ENCODE measurements around the gene NPLOC4.

Gene NPLOC4

GRCh38 chr17:81516439-81516838 lies 120.5 kb downstream of the NPLOC4 start:
- Histone ChIP-seq H3K4me2 (ENCODE audit: insufficient read depth, low read length) (peak overlapping the region; percentile 73), H3K36me3 (ENCODE audit: insufficient read depth, low read length) (peaks cover 11% of the 10 kb centered on the region), H3K4me3 (ENCODE audit: low read depth in 1 of 2, low read length in 2 of 2) (peak overlapping the region in 1 of 2 experiments; percentile 66; a peak in 2 of 4 replicates), H3K27ac (ENCODE audit: low read length) (no peak overlapping the region), H3K9me3 (ENCODE audit: insufficient read depth, low read length, severe bottlenecking) (no peaks in the 10 kb centered on the region), H3K27me3 (ENCODE audit: insufficient read depth, low read length, poor library complexity) (no peaks in the 10 kb centered on the region), H3K4me1 (ENCODE audit: insufficient read depth, low read length) (peaks cover 23% of the 10 kb centered on the region), H3K9ac (ENCODE audit: low read depth, low read length) (peak overlapping the region; percentile 99), H3K79me2 (ENCODE audit: insufficient read depth, low read length) (peaks cover 54% of the 10 kb centered on the region), H2AFZ (ENCODE audit: low read depth, low read length) (no peak overlapping the region), H4K20me1 (ENCODE audit: insufficient read depth, low read length) (peaks cover 38% of the 10 kb centered on the region)
- ATAC-seq (ENCODE audit: insufficient read depth, low read depth) (no peak), DNase-seq (no peak)
- TF ChIP-seq EZH2 (IDR thresholded peaks at IDR 0.05; ENCODE audit: borderline replicate concordance, low read depth, low read length, severe bottlenecking) (no peak), CTCF (IDR thresholded peaks at IDR 0.05; ENCODE audit: borderline replicate concordance, extremely low read depth, low read length, poor library complexity, severe bottlenecking) (no peak)

DNA sequence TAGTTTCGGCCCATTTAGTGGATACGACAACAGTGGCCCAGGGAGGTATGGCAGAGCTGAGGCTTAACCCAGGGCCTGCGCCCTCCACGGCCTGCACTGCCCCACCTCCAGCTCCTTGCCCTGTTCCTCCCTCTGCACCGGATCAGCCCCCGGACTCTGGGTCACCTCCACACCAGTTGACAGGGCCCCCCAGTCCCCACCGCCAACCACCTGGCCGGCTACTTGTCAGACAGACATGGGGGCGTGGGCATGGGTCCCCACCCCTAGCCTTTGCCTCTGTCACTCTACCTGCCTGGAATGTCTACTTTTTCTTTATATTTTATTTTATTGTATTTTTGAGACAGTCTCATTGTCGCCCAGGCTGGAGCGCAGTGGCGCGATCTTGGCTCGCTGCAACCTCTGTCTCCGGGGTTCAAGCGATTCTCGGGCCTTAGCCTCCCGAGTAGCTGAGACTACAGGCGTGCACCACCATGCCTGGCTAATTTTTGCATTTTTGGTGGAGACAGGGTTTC lies 121.3 kb downstream of the NPLOC4 start:
- no peak overlapping the region for H2AFZ ChIP-seq (ENCODE audit: low read depth, low read length)
- H3K27me3 ChIP-seq (ENCODE audit: insufficient read depth, low read length, poor library complexity): no peaks in the 10 kb centered on the region
- DNase-seq (no peak), ATAC-seq (ENCODE audit: insufficient read depth, low read depth) (no peak)
- H3K4me1 ChIP-seq (ENCODE audit: insufficient read depth, low read length): peaks cover 25% of the 10 kb centered on the region
- peak overlapping the region; percentile 73 for H3K4me2 ChIP-seq (ENCODE audit: insufficient read depth, low read length)
- H3K9me3 ChIP-seq (ENCODE audit: insufficient read depth, low read length, severe bottlenecking): no peaks in the 10 kb centered on the region
- H3K27ac ChIP-seq (ENCODE audit: low read length): peak overlapping the region; percentile 95
- no peak for TF ChIP-seq EZH2 (IDR thresholded peaks at IDR 0.05; ENCODE audit: borderline replicate concordance, low read depth, low read length, severe bottlenecking)
- H3K36me3 ChIP-seq (ENCODE audit: insufficient read depth, low read length): peaks cover 19% of the 10 kb centered on the region
- H3K9ac ChIP-seq (ENCODE audit: low read depth, low read length): peak overlapping the region; percentile 99
- H4K20me1 ChIP-seq (ENCODE audit: insufficient read depth, low read length): peaks cover 46% of the 10 kb centered on the region
- peak overlapping the region; percentile 31 to 66; a peak in 3 of 4 replicates for H3K4me3 ChIP-seq (ENCODE audit: low read depth in 1 of 2, low read length in 2 of 2)
- H3K79me2 ChIP-seq (ENCODE audit: insufficient read depth, low read length): peaks cover 62% of the 10 kb centered on the region

- H3K79me2 ChIP-seq (ENCODE audit: insufficient read depth, low read length): peaks cover 69% of the 10 kb centered on the region
- ATAC-seq (ENCODE audit: insufficient read depth, low read depth) (peak; percentile 52), DNase-seq (peak; percentile 78)
- H2AFZ ChIP-seq (ENCODE audit: low read depth, low read length): peak overlapping the region; percentile 69
- peaks cover 31% of the 10 kb centered on the region for H3K4me1 ChIP-seq (ENCODE audit: insufficient read depth, low read length)
- H3K4me2 ChIP-seq (ENCODE audit: insufficient read depth, low read length): peak overlapping the region; percentile 73
- H3K36me3 ChIP-seq (ENCODE audit: insufficient read depth, low read length): peaks cover 26% of the 10 kb centered on the region
- TF ChIP-seq EZH2 (IDR thresholded peaks at IDR 0.05; ENCODE audit: borderline replicate concordance, low read depth, low read length, severe bottlenecking) (no peak), CTCF (IDR thresholded peaks at IDR 0.05; ENCODE audit: borderline replicate concordance, extremely low read depth, low read length, poor library complexity, severe bottlenecking) (no peak)
- H3K4me3 ChIP-seq (ENCODE audit: low read depth in 1 of 2, low read length in 2 of 2): peak overlapping the region; percentile 31 to 66; a peak in 3 of 4 replicates
- no peaks in the 10 kb centered on the region for H3K27me3 ChIP-seq (ENCODE audit: insufficient read depth, low read length, poor library complexity)
- no peaks in the 10 kb centered on the region for H3K9me3 ChIP-seq (ENCODE audit: insufficient read depth, low read length, severe bottlenecking)
- peak overlapping the region; percentile 99 for H3K9ac ChIP-seq (ENCODE audit: low read depth, low read length)
- H3K27ac ChIP-seq (ENCODE audit: low read length): peak overlapping the region; percentile 95
- peaks cover 47% of the 10 kb centered on the region for H4K20me1 ChIP-seq (ENCODE audit: insufficient read depth, low read length)
Measured at GRCh38 chr17:81514739-81515529, 122.0 kb downstream of the NPLOC4 start.

DNA sequence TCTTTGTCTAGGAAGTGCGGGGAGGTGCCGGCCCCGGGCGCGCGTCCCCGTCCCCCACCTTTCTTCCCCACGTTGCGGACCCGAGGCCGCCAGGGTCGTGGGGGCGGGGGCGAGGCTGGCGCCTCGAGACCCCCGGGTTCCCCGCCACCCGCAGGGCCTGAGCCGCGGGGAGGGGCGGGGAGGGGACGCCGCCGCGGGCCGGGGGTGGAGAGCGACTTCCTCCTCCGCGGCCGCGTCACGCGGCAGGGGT lies 122.5 kb downstream of the NPLOC4 start:
- Histone ChIP-seq H3K9me3 (ENCODE audit: insufficient read depth, low read length, severe bottlenecking) (no peaks in the 10 kb centered on the region), H3K79me2 (ENCODE audit: insufficient read depth, low read length) (peaks cover 74% of the 10 kb centered on the region), H4K20me1 (ENCODE audit: insufficient read depth, low read length) (peaks cover 50% of the 10 kb centered on the region), H3K4me1 (ENCODE audit: insufficient read depth, low read length) (peaks cover 36% of the 10 kb centered on the region), H3K4me3 (ENCODE audit: low read depth in 1 of 2, low read length in 2 of 2) (peak overlapping the region; percentile 31 to 66), H3K27ac (ENCODE audit: low read length) (peak overlapping the region; percentile 95), H3K9ac (ENCODE audit: low read depth, low read length) (peak overlapping the region; percentile 99), H3K36me3 (ENCODE audit: insufficient read depth, low read length) (peaks cover 31% of the 10 kb centered on the region), H3K4me2 (ENCODE audit: insufficient read depth, low read length) (peak overlapping the region; percentile 73), H3K27me3 (ENCODE audit: insufficient read depth, low read length, poor library complexity) (no peaks in the 10 kb centered on the region), H2AFZ (ENCODE audit: low read depth, low read length) (peak overlapping the region; percentile 12; the same call in 1 of the 2 replicates)
- ATAC-seq (ENCODE audit: insufficient read depth, low read depth) (no peak; the same call in 2 of the 3 replicates), DNase-seq (no peak)
- no peak for TF ChIP-seq CTCF (IDR thresholded peaks at IDR 0.05; ENCODE audit: borderline replicate concordance, extremely low read depth, low read length, poor library complexity, severe bottlenecking)
- no peak for TF ChIP-seq EZH2 (IDR thresholded peaks at IDR 0.05; ENCODE audit: borderline replicate concordance, low read depth, low read length, severe bottlenecking)

Measured in DND-41 (cell line).